Astrocyte of the spinal cord (primary cell): ENCODE data around the gene SFXN3.

ENCODE experiments used
- DNase-seq: peaks from one replicate; pipeline ENCODE4 v3.0.0; 2011; ENCODE audit warnings: low read depth, low spot score
- H3K4me3 ChIP-seq: 2 replicates; pipeline ENCODE4 v1.5.1; 2011; ENCODE audit warnings: low read depth, mild to moderate bottlenecking, low read length, moderate library complexity
- CTCF ChIP-seq: IDR thresholded peaks from 2 replicates; pipeline ENCODE4 v1.5.1; 2012; ENCODE audit warnings: low read depth, mild to moderate bottlenecking, low read length, inconsistent platforms
- in situ Hi-C: cut with HindIII; loops from 2 replicates; pipeline ENCODE4 v1.10.0; 2017; ENCODE audit warnings: low sequenced_read_pairs

The SFXN3 gene

DNA sequence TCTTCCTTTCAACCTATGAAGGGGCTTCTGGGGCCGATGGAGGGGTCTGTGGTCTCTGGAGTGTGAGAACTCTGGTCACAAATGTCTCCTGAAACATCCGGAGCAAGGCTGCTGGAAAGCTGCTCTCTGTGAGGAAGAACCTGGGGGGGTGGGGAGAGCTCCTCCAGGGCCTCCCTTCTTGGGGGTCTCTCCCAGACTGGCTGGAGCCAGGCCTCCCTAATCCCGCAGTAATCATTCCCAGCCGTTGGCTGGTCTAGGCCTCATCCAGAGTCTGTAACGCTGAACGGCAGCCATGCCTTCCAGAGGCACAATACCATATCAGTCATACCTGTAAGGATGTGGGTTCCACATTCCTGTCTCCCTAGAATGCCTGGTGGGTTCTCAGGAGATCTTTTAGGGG is 35.9 kb upstream of the SFXN3 start:
- in situ Hi-C loops: no loop called here
- no peak for DNase-seq
- no peak for TF ChIP-seq CTCF
- no peak overlapping the region for H3K4me3 ChIP-seq

DNA sequence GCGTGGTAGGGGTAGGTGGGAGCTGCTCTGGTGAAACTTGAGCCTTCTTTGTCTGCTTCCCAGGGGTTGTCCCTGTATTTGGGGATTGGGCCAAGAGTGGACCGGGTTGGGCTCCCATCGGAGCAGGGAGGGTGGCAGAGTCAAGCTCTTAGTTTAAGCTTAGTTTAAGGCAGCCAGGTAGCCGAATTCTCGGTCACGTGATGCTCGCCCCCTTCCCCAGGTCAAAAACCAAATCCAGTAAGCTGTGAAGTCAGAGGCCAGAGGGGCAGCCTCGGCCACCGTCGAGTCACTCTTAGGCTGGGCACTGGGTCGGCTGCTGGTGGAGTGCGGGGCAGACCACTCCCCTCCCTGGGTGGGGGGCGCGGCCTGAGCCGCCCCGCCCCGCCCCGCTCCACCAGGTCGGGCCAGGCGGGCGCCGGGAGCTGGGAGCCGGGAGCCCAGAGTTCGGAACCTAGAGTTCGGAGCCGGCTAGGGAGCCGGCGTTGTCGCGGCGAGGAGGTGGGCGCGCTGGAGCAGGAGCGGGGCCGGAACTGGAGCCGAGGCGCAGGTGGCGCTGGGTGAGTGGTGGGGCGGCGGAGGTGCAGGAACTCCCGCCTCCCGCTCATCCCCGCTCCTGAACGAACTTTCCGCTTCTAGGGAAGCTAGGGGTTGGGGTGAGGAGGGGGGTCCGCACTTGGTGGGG is 34.2 kb upstream of the SFXN3 start:
- TF ChIP-seq CTCF: no peak

GRCh38 chr10:100997360-100998182 is 33.5 kb upstream of the SFXN3 start:
- in situ Hi-C loops: no loop called here
- peak; percentile 71 for DNase-seq
- peak; percentile 94 for TF ChIP-seq CTCF
- peak overlapping the region; percentile 92 for H3K4me3 ChIP-seq

More for the DNA sequence above, 34.2 kb upstream of the SFXN3 start:
- no peak for DNase-seq
- H3K4me3 ChIP-seq: peak overlapping the region; percentile 92
- in situ Hi-C loops: no loop called here

DNA sequence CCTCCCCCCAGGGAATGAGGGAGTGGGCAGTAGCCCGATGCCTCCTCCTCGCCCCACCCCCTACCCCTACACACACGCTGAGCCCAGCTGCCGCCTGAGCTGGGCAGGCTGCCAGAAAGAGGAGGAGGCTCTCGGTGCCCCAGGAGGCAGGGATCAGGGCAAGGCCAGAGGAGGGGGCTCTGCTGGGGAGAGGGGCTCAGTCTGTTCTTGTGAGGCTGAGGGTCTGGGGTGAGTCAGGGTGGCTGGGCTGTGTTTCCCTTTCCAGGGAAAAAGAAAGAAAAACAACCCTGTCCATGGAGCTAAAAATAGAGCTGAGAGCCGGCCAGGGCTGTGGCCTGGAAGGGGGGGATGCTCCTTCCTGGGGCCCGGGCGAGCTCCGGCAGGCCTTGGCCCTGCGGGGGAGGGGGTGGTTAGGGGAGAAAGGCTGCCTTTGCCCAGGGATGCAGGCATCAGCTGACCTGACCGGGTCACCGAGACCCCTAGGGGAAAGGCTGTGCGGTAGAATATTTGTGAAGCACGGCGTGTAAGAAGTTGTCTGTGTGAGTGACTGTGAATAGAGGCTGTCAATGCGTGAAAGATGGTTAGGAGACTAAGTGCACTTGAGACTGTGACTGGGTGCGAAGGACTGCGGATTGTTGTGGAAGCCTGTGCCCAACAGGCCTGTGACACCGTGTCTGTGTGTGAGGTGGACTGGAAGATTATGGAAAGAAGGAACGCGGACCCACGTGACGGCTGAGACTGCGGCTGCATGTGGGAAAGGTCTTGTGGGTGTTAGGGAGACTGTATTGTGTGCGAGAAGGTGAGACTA is 32.6 kb upstream of the SFXN3 start:
- peak; percentile 90 for DNase-seq
- no peak for TF ChIP-seq CTCF
- H3K4me3 ChIP-seq: peak overlapping the region; percentile 92
- in situ Hi-C loops: no loop called here

DNA sequence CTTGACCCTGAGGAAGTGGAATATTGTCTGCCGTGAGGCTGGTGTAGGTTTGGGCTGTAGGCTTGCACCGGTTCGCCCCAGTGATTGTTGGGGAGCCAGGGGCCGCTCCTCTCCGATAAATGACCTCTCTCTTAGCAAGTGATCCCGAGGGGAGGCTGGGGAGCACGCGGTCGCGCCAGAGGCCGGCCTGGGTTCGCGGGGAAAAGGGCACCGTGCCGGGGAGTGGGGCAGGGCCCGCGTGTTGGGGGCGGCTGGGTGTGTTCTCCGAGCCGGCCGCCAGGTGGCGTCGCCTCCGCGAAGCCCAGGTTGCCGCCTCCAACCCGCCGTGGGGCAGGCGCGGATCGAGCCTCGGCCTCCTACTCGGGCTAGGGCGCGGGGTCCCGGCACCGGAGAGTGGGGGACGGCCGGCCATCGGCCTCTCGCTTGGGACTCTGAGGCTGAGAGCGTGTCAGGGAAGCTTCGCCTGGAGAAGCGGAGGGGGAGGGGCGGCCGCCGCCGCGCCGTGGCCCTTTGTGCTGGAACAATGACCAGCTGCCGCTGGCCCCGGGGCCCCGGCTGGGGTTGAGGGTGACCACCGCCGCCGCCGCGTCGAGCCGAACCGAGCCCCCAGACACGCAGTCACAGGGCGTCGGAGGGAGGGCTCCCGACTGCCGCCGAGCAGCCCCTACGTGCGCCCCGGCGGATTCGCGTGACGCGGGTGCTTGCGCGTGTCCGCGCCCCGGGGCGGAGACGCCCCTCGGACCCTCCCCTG is 31.9 kb upstream of the SFXN3 start:
- in situ Hi-C loops: no loop called here
- peak; percentile 73 for TF ChIP-seq CTCF
- H3K4me3 ChIP-seq: peak overlapping the region; percentile 92
- DNase-seq: peak; percentile 72

DNA sequence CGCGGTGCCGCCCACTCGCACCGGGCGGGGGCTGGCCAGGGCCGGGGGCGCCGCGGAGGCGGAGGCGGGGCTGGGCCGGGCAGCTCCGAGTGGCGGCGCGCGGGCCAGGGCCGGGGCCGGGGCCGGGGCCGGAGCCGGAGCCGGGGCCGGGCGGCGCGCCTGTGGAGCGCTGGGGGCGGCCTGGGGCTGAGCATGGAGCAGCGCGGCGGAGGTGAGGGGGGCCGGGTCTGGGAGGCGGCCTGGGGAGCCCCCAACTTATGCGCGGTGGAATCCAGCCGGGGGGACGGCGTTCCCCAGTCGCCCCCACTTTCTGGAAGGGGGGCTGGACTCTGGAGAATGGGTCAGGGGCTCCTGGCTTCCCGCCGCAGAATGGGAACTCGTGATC is 31.3 kb upstream of the SFXN3 start, which contains the start of gene LZTS2:
Gene LZTS2, plus strand, starts transcription at position 67 of the 385 bp plus-strand sequence. CDS start 2,731 bp downstream, outside the sequence.
- H3K4me3 ChIP-seq: peak within 1 kb of the TSS; percentile 92
- in situ Hi-C loops: no loop called here
- no peak for TF ChIP-seq CTCF
- no peak for DNase-seq
